ENCODE results near the gene KCNAB1.

Gene KCNAB1

DNA sequence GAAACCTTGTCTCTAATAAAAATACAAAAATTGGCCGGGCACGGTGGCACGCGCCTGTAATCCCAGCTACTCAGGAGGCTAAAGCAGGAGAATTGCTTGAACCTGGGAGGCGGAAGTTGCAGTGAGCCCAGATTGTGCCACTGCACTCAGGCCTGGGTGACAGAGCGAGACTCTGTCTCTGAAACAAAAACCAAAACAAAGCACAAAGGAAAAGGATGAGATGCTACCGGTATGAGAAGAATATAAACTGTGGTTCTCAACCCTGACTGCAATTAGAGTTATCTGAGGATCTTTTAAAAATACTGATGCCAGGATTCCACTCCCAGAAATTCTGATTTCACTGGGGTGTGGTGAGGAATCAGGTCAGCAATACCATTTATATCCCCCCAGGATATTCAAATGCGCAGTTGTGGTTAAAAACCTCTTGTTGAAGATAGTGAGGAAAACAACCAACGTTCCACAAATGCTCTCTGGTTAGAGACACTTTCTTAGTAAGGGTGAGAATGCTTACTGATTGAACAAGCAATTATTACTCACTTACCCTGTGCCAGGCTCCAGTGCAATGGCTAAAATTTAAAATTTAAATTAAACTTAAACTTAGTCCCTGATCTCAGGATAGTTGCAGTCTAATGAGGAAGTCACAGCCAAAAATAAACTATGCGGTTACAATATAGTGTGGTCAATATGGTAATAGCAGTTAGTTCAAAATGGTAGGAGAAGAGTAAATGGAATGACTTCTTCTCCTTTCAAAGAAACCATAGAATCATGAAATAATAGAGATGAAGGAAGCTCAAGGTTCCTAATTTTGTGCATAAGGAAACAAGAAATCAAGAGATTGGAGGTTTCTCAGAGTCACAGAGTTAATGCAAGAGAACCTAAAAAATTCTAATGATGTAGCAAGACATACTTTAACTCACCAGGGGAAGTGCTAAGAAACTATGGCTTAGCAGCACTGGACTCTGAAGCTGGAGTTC lies 325.0 kb downstream of the KCNAB1 start:
- no peak for DNase-seq (ENCODE audit: low spot score)
- FAIRE-seq, result no peak

DNA sequence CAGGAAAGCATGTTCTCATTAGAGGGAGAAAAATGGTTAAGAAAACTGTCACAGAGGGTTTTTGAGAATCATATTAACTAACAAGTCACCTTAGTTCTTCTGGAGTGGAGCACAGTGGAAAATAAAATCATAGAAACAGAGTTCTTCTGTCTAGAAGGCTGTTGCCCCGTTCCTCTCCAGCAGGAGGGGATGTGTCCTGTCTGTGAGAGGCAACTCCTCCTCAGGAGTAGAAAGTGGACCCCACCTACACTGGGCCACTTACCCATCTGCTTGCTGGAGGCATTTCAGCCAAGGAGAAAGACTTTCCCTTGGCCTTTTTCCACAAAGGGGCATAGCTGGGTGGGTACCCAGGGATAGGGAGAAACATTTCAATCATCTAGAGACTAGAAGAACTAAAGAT lies 327.9 kb downstream of the KCNAB1 start:
- DNase-seq (ENCODE audit: low spot score) (peak; percentile 21), FAIRE-seq (no peak)

- DNase-seq (ENCODE audit: low spot score) (peak; percentile 30), FAIRE-seq (no peak)
These were observed 329.6 kb downstream of the KCNAB1 start for GRCh38 chr3:156449710-156450574.

DNA sequence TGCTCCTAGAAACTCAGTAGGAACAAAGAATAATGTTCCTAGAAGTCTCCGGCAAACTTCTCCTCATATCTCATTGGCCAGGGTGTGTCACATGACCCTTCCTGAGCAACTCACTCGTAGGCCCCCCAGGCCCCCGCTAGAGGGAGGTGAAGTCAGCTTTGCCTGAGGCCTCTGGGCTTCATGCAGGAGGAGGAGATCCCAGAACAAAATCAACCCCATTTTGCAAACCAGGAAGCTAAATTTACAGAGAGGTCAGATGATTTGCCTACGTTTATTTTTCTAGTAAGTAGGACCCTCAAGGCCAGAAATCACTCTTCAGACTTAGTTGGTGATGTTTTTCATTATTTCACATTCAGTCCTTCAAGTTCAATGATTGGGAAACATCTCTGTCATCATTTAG lies 335.5 kb downstream of the KCNAB1 start:
- DNase-seq (ENCODE audit: low spot score) (no peak), FAIRE-seq (no peak)

GRCh38 chr3:156456771-156457224 lies 336.4 kb downstream of the KCNAB1 start:
- peak; percentile 14 for DNase-seq (ENCODE audit: low spot score)
- no peak for FAIRE-seq

DNA sequence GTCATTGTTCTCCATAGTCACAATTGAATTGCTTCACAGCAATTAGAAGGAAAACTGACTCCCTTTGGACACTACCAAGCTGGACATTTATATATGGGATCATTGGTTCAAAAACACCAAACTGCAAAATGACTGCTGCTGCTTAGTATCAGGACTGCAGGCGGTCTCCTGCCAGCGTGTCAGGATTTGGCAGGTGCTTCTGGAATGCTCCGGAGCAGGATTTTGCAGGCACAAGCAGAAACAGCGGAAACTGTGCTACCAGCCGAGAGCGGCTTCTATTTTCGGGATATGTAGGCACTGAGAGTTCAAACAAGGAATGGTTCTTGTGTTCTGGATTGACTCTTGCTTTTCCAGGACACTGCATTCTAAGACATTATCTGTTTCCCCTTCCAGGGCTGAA lies 339.1 kb downstream of the KCNAB1 start:
- DNase-seq (ENCODE audit: low spot score) (no peak), FAIRE-seq (no peak)

- FAIRE-seq (no peak), DNase-seq (ENCODE audit: low spot score) (no peak)
These were observed 339.8 kb downstream of the KCNAB1 start for GRCh38 chr3:156460206-156460611.

- DNase-seq (ENCODE audit: low spot score), result no peak
- peak; percentile 35 for FAIRE-seq
These were observed 341.5 kb downstream of the KCNAB1 start for GRCh38 chr3:156461889-156462288.

GRCh38 chr3:156463123-156463522 lies 342.7 kb downstream of the KCNAB1 start:
- no peak for FAIRE-seq

GRCh38 chr3:156465194-156465593 lies 344.8 kb downstream of the KCNAB1 start:
- DNase-seq (ENCODE audit: low spot score) (no peak), FAIRE-seq (no peak)

More at GRCh38 chr3:156463123-156463522, 342.7 kb downstream of the KCNAB1 start:
- no peak for DNase-seq (ENCODE audit: low spot score)

DNA sequence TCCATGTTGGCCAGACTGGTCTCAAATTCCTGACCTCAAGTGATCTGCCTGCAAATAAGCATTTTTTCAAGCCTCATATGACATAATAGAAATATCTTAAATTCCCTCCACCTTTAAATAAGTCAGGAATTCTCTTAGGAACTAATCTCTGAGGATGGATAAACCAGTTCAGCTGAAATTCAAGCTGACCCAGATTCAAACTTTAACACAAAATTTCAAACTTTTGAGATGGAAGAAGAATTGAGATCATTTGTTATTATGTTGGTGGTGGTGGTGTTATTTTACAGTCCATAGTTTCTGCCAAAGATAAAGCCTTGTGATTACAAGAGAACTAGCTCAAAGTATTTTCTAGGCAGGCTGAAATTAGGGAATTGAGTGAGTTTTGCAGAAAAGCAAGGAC lies 349.1 kb downstream of the KCNAB1 start:
- DNase-seq (ENCODE audit: low spot score) (no peak), FAIRE-seq (no peak)

DNA sequence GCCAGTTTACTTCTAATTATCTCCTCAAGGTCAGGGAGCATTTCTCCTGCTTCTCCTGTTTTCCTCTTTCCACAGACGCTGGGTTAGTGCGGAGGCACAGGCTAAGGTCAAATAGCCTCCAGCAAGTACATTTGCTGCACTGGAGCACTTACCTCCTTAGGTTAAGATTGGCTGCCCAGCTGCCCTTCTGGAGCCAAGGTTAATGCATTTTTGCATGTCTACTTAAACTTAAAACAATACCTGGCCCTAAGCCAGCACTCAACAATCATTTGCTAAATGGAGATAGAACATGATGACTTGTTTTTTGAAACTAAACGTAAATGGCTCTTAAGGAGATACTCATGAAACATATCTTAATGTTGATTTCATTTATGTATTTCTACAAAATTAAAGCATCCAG lies 351.1 kb downstream of the KCNAB1 start:
- no peak for DNase-seq (ENCODE audit: low spot score)
- FAIRE-seq, result no peak

DNA sequence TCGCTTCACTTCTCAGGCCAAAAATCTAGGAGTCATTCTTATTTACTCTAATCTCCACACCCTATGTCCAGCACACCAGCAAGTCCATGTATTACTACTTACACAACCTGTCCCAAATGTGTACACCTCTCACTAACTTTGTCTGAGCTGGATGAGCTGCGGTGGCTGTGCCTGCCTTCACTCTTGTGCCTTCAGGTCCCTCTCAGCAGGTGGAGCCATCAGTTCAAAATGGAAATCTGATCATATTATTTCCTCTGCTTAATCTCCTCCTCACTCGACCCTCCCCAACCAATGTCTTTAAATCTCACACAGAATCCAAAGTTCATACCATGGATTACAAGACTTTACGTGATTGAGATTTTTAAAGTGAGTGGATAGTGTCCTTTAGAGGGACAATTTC lies 351.8 kb downstream of the KCNAB1 start:
- FAIRE-seq (no peak), DNase-seq (ENCODE audit: low spot score) (no peak)

- no peak for FAIRE-seq
- no peak for DNase-seq (ENCODE audit: low spot score)
These were observed 352.3 kb downstream of the KCNAB1 start for GRCh38 chr3:156472684-156473083.

GRCh38 chr3:156473341-156473740 lies 353.0 kb downstream of the KCNAB1 start:
- DNase-seq (ENCODE audit: low spot score) (no peak), FAIRE-seq (no peak)

DNA sequence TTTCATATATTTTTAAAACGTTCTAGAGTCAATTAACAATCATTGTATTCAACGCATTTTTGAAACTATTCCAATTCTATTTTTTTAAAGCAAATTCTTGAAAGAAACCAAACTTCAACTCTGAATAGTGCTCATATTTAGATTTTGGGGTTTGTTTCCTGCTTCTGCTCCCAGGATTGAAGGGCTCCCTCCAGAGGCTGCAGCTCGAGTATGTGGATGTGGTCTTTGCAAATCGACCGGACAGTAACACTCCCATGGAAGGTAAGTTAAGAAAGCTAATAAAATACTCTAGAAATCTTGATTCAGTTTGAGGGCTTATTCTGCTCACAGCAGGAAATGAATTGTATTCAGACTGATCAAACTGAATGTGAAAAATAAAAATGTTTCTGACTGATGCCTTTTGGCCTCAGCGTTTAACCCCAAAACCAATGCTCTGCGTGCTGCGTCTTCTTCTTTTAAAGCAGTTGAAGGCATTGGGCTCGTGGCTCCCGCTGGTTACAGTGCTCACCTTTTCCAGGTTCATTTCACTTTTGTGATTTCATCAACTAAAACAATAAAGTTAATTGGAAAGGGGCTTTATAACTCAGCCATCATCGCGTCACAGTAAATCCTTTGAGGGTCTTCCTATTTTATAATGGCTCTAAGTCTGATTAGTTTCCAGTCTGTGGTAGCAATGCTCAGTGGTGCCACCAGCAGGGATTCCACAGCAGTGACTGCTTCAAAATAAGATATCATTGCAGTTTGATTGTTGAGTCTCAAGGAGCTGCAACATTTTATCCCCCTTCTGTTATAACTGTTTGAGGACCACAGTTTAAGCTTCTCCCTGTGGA lies 354.4 kb downstream of the KCNAB1 start:
- no peak for FAIRE-seq
- DNase-seq (ENCODE audit: low spot score), result no peak

DNA sequence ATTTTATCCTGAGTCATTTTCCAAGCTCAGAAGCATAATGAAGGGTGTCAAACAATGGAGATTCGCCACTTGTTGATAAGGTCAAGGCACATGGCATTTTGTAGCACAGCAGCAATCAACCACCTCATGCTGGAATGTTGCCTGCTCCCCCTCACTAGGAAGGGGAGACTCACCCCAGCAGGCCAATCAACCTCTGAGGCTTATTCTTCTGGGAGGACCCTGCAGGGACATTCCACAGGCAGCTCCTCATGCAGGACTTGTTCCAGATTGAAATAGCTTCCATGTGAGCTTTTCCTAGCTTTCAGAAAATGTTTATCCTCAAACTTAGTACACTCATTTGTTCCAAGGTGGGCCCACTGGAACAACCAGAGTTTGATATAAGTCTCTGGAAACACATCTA lies 356.9 kb downstream of the KCNAB1 start:
- DNase-seq (ENCODE audit: low spot score) (no peak), FAIRE-seq (no peak)

DNA sequence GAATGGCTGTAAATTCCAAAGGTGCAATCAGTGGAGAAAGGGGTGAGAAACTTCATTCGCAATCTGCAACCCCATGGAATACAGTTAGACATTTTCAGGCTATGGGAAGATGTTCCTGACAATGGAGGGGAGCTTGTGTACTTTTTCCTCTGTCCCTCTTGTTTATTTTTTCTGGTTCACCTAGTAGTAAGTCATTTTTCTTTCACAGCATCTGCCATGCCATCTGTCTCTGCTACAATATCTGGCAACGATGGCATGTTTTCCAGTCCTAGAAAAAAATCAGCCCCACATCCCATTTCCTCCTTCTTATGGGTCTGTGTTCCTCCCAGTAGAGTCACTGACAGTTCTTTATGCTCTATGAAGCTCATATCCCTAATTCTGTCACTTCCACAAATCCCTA lies 358.5 kb downstream of the KCNAB1 start:
- FAIRE-seq (no peak), DNase-seq (ENCODE audit: low spot score) (no peak)

DNA sequence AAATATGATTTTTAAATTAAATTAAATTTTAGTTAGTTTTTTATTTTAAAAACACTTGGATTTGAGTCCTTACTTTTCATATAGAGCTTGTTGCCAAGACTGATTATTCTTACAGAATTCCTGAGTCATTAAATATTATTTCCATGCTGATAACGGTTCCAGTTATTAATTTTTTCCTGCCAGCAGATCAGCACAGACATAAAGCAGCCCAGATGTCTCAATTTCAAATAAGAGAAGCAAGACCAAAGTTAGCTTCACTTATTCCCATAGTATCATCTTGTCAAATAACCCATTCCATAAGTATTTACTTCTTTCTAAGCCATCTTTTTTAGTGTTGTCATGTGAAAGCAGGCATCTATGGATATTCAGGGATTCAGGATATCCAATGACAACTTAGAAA lies 359.2 kb downstream of the KCNAB1 start:
- no peak for FAIRE-seq

DNA sequence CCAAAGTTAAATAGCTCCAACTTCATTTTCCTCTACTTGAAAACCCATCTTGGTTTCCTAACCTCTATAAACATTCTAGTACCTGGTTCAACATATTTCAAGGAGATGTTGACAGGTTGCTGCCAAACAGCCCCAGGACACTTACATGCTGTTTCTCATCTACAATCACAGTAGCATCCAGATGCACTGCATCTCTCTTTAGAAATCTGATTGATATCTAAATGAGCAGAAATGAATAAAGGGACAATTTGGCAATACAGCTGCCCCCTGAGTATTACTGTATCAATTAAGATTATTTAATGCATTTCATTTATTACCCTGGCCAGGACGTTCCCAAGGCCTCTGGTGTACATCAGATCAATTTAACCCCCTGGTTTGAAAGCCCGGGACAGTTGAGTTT lies 360.6 kb downstream of the KCNAB1 start:
- DNase-seq (ENCODE audit: low spot score) (no peak), FAIRE-seq (no peak)

More for the DNA sequence above, 359.2 kb downstream of the KCNAB1 start:
- DNase-seq (ENCODE audit: low spot score), result no peak

DNA sequence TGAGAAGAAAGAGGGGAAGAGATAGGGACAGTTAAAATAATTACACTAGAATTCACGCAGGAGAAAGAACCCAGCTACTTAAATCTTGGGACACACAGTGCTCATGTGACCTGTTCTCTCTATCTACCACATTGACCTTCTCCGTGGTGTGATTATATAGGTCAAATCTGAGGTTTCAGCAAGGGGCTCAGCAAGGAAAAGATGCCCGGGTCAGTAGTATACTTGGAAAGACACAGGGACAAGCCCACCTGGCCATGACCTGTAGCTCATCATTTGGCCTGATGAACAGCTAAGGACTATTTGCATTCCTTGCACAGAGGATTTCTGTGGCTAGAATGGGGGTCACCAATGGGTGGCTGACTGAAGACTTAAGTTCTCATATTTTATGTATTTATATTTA lies 362.6 kb downstream of the KCNAB1 start:
- no peak for DNase-seq (ENCODE audit: low spot score)
- no peak for FAIRE-seq

All from urothelium cell line (cell line).